GM18505 (cell line): ENCODE measurements around the gene PTDSS2.

Source experiments
- ATAC-seq: cut with Tn5 transposase; IDR thresholded peaks from one replicate; pipeline ENCODE4 v1.9.1; 2021; ENCODE audit not compliant: unreplicated experiment
- POLR2A ChIP-seq: IDR thresholded peaks from 4 replicates; pipeline ENCODE4 v1.6.1; 2011; ENCODE audit warnings: borderline replicate concordance; ENCODE audit not compliant: insufficient read depth, insufficient read length; ENCODE audit errors: extremely low read depth

PTDSS2 gene

GRCh38 chr11:520428-521176 lies 70.5 kb downstream of the PTDSS2 start:
- no peak for ATAC-seq
- TF ChIP-seq POLR2A: no peak

- no peak for TF ChIP-seq POLR2A
- no peak for ATAC-seq
Observed at GRCh38 chr11:521177-521688, 71.2 kb downstream of the PTDSS2 start.

GRCh38 chr11:526192-526591 lies 76.1 kb downstream of the PTDSS2 start:
- no peak for ATAC-seq
- TF ChIP-seq POLR2A: no peak

DNA sequence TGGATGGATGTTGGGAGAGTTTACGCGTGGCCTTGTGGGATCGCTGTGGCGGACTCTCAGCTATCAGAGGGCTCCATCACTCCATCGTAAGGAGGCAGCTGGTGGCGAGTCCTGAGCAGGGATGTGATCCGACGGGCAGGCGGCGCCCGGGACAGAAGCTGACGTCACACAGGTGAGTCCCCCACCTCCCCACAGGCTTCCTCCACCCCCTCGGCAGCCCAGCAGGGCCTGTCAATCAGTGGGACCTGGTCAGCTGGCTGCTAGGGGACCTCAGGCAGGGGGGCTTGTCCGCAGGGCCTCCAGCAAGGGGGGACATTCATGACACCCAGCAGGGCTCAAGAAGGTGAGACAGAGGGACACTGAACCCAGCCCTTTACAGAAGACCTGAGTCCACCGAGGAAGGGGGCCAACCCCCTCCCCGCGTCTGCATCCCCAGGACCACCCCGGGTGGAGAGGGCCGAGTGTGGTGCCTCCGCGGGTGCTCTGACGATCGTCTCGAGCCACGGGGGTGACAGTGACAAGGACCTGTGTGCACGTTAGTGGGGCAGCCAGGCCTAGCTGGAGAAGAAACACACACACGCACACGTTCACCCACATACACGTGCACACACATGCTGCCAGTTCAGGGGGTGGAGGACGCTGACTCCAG lies 78.2 kb downstream of the PTDSS2 start:
- no peak for TF ChIP-seq POLR2A
- ATAC-seq: no peak

- TF ChIP-seq POLR2A: no peak
- ATAC-seq: no peak
Observed at GRCh38 chr11:528815-529727, 79.0 kb downstream of the PTDSS2 start.

DNA sequence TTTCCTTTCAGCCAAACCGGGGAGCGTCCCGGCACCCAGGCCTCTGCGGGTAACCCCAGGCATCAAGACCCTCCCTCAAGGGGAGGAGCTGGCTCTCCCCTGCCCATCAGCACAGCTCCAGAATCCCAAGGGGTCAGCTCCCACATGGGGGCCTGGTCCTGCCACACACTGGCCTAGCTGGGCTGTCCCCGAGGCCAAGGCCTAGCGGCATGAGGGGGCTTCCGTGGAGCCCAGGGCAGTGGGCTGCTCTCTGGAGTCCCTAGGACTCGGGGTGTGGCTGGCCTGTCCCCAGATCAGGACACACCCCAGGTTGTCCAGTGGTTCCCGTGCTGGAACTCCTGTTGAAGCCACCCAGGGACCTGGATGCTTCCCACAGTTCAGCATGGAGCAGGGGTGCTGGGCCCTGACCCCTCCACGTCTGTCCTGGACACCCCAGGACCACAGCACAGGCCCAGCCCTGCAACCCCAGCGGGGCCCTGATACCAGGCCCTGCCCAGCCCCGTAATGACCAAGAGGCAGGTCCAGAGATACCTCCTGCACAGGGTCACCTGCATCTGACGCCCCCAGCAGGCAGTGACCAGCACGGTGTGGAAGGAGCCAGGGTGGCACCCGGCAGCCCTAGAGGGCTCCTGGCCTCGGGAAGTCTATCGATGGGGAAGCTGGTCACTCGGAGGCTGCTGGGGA lies 79.8 kb downstream of the PTDSS2 start:
- no peak for TF ChIP-seq POLR2A
- ATAC-seq: no peak

DNA sequence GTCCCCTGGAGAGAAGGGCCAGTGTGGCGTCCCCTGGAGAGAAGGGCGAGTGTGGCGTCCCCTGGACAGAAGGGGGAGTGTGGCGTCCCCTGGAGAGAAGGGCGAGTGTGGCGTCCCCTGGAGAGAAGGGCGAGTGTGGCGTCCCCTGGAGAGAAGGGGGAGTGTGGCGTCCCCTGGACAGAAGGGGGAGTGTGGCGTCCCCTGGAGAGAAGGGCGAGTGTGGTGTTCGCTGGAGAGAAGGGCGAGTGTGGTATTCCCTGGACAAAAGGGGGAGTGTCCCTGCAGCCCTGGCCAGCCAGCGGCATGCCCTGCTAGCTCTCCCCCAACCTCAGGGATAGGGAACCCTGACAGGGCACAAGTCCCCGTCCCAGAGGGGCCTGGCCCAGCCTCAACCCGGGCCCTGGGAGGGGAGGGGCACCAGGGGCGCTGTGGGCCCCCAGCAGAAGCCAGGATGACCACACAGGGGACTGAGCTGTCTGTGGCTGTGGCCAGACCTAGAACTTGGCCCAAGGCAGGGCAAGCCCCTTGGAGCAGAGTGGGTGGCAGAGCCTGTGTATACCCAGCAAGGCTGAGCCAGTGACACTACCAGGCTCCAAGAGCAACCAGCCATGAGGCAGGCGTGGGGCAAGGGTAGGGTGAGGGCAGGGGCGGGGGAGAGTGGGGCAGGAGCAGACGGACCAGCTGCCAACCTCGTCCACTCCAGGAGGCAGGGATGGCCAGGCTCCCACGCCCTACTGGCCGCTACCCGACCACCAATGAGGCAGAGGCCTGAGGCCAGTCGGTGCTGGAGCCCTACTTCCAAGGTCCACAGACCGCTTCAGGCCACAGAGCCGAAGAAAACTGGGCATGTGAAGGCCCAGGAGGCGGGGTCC lies 81.1 kb downstream of the PTDSS2 start:
- TF ChIP-seq POLR2A: no peak
- ATAC-seq: no peak

GRCh38 chr11:531919-532526 lies 81.9 kb downstream of the PTDSS2 start:
- ATAC-seq: no peak
- no peak for TF ChIP-seq POLR2A

- no peak for ATAC-seq
- TF ChIP-seq POLR2A: no peak
Observed at GRCh38 chr11:532527-532985, 82.5 kb downstream of the PTDSS2 start.

DNA sequence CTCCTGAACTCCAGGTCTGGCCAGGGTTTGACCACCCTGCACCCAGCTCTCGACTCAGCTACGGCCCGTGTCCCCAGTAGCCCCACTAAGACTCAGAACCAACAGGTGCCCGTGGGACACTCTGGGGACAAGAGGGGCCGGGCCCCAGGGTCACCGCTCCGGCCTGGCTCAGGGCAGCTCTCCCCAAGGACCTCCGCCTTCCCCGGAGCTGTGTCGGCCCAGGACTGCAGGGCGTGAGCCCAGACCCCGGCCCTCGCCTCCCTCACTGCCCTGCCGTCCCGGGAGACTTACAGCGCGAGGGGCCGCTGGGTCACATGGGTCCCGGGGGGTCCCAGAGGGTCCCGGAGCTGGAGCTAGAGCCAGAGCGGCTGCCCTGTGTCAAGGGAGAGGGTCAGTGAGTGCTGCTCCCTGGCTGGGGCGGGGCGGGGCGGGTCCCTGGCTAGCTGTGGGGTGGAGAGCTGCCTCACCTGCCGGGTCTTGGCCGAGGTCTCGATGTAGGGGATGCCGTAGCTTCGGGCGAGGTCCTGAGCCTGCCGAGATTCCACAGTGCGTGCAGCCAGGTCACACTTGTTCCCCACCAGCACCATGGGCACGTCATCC lies 83.0 kb downstream of the PTDSS2 start:
- TF ChIP-seq POLR2A: no peak
- no peak for ATAC-seq

DNA sequence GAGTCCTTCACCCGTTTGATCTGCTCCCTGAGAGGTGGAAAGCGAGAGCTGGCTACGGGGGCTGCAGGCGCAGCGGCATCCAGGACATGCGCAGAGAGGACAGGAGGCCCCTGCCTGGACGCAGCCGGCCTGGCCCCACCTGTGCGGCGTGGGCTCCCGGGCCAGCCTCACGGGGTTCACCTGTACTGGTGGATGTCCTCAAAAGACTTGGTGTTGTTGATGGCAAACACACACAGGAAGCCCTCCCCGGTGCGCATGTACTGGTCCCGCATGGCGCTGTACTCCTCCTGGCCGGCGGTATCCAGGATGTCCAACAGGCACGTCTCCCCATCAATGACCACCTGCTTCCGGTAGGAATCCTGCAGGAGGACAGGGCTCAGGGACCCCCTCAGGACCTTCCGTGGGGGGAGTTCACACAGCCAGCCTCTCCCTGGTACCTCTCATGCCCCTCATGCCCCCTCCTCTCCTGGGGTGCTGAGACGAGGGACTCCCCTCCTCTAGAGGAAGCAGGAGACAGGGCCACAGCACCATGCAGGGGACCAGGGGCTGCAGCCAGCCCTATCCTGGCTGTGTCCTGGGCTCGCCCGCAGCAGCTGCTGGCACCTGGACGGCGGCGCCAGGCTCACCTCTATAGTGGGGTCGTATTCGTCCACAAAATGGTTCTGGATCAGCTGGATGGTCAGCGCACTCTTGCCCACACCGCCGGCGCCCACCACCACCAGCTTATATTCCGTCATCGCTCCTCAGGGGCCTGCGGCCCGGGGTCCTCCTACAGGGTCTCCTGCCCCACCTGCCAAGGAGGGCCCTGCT lies 83.7 kb downstream of the PTDSS2 start:
- TF ChIP-seq POLR2A: no peak
- ATAC-seq: no peak
